NCI-H1092 treated with DMSO at 0.1 percent for 48 hours (cell line): Measurements from ENCODE around the gene CUX1.

ENCODE experiments used
- DNase-seq: peaks from one replicate; lab custom pipeline; 2025; lab: John Stamatoyannopoulos, UW

CUX1 gene

DNA sequence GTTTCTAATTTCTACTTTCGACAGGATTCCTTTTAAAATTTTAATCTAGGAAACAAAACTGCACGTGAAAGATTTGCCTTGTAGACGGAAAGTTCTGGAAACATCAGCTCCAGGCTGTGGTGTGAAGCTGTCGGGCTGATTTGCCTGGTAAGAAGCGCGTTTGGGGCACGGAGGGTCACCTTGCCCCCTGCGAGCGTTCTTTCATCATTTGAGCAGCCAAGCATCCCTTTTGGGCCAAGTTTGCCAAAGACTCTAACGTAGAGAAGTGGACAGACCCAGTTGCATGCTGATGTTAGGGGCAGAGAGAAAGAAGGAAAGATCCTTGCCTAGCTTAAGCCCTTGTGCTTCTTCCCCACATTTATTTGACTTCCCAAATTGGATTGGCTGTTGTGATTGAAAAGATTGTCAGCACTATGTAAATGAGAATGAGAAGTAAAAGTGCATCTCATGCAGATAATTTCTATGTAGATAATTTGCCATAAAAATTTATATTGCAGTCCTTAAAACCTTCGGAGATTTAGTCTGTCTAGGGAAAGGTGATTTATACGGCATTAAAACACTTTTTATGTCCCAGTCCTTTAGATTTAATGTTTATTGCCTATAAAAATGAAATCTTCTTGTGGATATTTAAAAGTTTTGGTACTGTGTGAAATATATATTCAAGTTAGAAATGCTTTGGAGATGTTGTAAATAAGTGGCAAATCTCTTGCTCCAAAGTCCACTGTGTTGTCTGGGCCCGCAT, 76.1 kb downstream of the CUX1 start:
- DNase-seq = no peak

DNA sequence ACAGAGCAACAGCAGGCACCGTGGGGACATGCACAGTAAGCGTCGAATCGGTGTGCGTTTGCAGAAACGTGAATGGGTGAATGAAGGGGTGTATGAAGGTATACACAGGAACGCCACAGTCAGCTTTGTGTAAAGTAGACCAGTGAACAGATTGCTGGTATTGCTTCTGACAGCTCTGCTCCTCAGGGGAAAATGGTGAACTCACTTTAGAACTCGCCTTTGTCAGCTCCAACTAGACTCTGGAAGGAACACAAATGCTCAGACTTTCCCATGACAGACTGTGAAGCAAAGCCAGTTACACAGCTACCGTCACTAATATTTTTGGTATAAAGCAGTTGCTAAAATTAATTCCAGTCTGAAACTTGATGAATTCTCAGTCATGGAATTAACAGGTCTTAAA, 78.9 kb downstream of the CUX1 start:
- no peak for DNase-seq

DNA sequence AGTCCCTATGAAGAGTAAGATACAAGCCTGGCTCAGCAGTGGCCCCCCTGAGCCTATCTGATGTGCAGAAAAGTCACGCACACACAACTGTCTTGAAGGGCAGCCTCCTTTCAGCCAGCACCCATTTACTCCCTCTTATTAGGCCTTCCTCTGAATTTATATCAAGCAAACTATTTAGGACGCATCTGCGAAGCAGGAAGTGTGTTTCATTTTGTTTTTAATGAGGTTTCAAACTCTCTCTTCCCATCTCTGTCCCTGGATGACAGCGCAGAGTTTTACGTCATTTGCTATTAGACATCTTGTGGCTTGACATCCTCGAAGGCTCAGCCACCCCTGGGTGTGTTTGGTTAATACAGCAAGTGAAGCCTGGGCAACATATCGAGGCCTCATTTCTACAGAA, 79.5 kb downstream of the CUX1 start:
- DNase-seq = no peak

DNA sequence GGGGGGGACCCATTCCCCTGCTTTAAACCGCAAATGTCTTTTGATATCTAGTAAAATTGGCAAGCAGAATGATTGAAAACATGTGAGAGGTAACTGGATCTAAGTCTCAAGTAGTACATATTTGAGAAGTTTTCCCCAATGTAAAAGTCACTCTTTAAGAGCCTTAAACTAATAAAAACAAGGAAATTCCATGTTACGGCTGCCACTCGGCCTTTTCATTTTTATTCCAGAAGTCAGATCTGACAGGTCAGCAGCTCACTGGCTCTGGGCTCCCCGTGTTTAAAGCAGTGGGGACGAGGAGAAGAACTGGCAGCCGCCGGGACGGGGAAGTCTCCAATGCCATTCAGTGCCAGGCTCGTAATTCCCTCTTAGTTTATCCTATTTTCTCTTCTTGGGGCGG, 80.7 kb downstream of the CUX1 start:
- DNase-seq = no peak

DNA sequence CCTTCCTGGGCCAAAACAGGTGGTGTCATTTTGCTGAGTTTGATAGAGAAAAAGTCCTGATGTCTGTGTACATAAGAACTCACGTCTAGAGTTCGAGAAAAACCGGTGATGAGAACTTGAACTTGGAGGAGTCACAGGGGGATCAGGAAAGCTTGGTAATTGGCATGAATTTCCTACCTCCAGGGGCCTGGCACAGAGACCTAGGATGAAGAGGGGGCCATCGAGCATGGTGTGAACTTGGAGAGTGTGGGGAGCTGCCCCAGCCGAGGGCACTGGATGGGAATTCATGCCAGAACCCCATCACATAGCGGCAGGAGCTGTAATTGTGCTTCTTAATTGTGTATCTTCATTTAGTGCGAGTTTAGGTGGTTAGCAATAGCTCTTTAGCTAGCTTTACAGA, 82.2 kb downstream of the CUX1 start:
- no peak for DNase-seq

DNA sequence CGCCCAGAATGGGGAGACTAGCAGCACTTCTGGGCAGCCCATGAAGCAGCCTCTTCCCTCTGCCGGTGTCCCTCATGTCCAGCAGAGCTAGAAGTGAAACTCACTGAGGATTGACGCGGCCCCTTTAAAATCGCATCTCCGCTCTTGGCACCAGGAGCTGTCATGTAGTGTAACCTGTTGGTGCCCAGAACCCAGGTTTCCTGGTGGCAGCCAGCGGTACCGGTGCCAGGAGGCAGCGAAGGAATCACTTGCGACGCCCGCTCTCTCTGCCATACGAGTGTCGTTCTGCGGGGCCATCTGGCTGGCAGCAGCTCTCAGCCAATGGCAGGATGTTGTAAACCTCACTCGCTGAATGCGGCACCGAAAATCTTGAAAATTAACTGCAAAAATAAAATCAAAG, 82.7 kb downstream of the CUX1 start:
- DNase-seq = no peak

DNA sequence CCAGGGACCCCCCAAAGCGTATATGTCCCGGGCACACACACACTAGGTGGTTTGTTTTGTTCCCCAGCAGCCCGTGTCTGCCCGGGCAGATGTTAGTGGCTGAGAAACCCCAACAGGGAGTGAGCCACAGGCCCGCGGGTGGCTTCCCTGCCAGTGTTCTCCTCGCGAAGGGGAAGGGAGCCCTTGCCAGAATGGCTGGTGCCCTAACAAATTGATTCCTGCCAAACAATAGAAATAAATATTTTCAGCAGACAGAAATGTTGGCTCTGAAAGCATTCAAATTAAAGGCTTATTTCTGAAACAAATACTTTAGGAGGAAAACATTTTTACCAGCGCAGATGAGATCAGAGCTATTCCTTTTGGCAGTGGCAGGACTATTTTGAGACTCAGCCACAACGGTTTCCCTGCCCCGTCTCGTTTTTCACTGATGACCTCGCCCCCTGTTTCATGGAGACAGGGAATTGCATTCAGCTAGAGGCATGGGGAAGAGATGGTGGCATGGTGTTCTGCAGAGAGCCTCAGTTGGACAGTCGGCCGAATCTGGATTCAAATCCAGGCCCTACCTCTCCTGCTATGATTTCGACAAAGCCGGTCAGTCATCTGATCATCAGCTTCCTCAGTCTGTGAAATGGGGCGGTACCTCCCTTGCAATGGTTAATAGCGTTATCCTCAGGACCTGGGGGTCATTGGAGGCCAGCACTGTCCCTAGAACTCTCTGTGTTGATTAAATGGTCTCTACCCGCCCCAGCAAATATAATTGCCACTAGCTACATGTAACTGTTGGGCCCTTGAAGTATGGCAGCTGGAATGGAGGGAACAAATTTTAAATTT, 84.5 kb downstream of the CUX1 start:
- DNase-seq = no peak

DNA sequence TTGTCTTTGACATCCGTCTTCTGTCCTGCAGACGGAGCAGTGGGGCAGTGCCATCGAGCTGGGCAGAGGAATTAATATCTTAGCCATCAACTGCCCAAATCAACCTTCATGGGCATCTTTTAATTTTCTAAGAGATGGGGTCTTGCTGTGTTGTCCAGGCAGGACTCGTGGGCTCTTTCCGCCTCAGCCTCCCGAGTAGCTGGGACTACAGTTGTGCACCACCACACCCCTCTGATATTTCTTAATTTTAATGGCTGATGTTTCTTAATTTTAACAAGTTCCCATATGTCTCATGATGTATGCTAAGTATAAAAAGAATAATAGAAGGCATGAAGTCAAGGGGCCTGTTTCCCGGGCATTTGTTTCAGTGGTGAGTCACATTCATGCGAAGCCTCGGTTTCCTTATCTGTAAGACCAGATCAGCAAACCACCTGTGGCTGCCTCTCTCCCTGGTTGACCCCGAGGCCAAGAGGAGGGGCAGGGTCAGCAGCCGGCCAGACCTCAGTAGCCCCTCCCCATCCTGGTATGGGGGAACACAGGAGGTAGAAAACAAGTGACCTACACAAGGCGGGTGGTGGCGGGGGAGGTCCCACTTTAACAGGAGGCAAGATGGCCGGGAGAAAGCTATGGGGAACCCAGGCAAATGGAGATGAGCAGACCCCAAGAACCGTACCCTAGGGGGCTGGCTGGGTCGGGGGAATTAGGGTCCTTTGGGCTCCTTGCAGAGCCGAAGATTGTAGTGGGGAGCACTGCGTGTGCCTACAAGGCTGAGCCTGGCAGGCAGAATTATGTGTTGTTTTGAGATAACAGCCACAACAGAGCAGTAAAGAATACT, 85.5 kb downstream of the CUX1 start:
- DNase-seq = no peak

DNA sequence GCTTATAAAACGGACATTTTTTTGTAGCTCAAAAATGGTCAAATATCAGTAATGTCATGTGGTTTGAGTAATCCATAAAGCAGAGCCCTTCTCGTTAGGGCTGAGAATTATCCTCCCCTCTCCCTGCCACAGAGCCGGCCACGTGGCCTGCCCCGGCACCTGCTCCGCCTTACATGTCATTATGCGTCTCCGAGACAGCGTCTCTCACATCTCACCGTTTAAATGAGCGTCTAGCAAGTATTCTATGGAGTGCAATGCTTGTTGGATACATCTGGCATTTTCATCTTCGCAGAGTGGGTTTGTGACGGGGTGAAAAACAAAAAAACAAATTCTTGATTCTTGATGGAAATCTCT, 86.1 kb downstream of the CUX1 start:
- no peak for DNase-seq

DNA sequence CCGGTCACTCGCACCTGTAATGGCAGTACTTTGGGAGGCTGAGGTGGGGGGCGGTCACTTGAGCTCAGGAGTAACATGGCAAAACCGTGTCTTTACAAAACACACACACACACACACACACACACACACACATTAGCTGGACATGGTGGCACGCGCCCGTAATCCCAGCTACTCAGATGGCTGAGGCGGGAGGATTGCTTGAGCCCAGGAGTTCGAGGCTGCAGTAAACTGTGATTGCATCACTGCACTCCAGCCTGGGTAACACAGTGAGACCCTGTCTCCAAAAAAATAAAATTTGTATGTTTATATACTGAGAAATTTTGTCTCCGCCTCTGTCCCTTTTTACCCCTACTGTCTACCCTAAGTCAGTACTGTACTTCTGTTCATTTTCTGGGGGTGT, 86.6 kb downstream of the CUX1 start:
- DNase-seq = no peak

DNA sequence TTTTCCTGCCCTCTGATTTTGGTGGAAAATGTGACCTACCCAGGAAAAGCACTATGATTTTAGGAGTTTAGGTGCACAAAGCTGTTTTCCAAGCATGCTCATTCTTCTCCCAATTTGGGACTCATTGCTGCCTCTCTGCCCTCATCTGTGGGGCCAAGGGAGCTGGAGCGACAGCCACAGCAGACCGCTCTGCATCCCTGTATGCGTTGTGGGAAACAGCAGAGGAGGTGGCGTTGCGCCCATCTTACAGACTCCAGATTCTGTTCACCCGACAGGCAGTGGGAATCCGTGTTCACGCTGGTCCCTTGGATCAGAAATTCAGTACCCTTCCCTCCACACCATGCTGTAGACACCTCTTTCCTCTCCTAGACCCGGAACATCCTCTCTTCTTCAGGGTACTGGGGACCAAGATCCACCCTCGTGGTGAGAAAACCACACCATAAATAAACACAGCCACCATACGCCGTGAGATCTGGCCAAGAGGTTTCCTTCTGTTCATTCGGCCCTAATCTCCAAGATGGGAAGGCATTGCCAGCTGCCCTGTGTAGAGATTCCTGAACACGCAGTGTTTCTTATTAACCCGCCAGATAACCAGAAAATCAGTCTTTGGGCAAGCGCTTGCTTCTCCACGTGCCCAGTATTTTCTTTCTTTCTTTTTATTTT, 87.9 kb downstream of the CUX1 start:
- DNase-seq = no peak

DNA sequence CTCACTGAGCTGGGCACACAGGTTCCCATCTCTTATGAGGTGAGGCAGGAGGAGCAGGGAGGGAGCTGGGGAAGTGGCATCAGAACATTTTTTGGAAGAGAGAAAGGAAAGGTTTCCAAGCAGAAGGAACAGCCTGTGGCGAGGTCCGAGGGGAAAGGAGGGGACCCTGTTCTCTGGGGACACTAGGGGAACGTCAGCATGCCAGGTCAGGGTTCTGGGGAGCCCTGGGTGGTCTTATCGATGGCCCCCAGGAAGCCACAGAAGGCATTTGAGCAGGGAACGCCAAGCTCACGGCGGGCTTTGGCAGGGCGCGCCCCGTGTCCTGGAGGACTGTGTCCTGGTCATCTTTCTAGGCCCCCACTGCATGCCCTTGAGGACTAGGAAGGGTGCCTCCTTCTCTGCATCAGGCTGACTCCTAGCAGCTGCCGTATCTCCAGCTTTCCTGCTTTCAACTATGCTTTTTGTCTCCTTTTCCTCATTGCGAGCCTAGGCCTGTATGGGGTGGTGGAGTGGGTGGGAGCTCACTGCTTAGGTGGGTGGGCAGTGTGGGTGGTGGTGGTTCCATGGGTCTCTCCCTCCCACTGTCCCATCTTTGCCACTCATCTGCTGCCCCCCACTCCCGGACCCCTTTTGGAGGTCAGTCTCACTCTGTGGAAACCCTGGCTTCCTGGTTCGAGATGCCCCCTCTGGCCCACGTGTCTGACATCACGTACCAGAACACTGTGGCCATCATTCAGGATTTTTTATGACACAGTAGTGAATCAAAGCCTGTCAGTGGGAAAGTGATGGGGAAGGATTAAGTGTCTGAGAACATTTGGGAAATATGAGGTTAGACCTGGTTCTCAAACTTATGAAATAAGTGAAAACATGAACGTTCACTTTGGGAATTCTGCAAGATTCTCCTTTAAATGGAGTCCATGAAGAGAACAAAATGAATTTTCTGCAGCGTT, 89.1 kb downstream of the CUX1 start:
- no peak for DNase-seq

DNA sequence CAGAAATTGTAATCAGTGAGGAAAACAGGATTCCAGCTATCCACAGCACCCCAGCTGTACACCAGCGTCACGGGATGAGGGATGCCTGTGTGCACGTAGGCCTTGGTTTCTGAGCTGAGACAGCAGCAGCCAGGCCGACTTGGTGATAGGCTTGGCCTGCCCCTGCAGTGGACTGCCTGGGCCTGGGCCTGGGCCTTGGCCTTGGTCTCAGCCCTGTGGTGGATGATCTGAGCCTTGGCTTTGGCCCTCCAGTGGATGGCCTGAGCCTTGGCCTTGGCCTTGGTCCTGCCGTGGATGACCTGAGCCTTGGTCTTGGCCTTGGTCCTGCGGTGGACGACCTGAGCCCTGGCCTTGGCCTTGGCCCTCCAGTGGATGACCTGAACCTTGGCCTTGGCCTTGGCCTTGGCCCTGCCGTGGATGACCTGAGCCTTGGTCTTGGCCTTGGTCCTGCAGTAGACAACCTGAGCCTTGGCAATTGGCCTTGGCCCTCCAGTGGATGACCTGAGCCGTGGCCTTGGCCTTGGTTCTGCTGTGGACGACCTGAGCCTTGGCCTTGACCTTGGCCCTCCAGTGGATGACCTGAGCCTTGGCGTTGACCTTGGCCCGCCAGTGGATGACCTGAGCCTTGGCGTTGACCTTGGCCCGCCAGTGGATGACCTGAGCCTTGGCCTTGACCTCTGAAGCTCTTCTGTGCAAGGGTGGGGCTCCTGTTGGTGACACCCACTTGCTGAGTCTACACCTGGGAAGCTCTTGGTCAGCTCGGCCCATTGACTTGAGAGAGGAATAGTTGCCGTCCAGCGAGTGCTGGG, 93.8 kb downstream of the CUX1 start:
- DNase-seq = no peak

DNA sequence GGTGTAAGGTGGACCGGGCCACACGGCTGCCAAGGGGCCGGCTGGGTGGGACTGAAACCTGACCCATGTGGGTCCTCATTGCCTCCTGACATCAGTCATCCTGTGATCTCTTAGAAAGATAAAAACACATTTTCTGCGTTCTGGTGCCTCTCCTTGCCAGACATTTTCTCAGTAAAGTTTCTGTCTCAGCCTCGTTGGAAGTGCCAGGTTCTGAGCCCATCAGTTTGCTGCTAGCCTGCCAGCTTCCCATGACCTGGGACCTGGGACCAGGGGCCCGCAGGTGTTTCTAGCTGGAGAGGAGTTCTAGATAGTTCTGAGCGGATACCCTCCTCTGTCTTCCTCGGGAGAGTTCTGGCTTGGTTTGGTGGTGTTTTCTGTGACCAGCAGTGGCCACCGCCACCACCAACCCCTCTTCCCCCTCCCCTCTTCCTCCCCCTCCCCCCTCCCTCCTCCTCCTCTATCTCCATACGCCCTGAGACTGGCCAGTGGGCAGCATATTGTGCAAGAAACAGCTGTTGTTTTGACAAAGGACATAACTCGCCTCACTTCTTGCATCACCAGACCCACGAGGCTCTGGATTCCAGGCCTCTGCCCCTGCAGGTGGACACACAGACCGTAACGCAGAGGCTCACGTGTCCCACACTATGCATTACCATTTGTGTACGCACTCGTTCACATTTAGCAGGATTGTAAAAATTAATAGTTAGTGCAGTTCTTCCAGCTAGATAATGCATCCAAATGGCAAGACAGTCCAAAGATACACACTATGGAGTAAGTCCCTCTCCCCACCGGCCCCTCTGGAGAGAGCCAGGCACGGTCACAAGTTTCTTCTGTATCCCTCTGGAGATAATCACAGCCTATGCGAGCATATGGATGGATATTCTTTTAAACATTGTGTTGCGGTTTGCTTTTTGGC, 94.6 kb downstream of the CUX1 start:
- no peak for DNase-seq

DNA sequence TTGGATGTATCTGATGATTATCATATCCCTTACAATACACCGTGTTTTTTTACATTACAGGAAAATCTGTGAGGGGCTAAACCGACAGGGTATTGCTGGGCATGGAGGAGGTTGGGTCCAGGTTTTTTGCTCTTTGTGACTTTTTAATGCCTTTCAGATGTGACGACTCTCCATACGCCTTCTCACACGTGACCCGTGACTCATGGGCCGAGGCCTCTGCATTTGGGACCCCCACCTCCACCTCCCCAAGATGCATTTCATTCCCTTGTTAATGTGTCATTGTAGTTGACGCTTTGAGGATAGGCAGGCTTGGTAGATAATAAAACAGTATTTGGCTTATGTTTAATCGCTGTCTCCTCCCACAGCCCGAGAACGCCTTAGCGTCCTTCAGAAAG, 95.3 kb downstream of the CUX1 start:
- no peak for DNase-seq

DNA sequence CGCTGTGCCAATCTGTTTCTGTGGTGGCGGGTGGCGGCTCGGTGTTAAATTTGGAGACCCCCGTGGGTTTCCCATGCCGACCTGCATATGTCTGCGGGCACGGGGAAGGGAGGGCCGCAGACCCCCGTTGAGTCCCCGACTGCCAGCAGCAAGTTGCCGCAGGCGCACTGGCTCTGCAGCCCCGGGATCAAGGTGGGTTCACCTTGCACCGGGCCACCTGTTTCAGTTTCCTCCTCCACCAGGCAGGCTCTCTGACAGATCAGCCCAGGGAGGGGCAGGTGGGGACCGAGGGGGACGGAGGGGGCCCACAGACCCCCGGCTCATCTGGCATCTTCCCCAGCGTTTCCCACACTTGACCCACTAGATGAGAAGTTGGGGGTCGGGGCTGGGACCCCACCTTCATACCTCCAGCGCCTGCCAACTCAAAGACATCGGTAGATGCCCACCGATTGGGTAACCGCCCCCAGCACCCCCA, 95.9 kb downstream of the CUX1 start:
- no peak for DNase-seq

DNA sequence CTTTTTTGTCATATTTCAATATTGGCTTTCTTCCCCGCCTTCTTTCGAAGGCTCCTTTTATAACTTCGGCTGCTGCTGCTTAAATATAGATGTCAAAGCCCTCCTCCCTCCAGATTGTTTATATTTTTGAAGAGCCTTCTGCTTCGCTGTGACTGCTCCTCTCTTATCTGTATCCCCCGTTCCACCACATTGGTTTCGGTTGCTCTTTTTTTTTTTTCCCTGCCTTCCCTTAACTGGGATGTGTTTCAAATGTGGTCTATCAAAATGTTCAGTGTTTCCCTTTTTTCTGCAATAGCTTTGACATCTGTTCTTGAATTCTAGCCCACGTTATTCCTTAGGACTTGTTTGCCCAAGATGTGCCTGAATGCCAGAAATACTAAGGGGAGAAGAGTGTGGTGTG, 96.4 kb downstream of the CUX1 start:
- no peak for DNase-seq

DNA sequence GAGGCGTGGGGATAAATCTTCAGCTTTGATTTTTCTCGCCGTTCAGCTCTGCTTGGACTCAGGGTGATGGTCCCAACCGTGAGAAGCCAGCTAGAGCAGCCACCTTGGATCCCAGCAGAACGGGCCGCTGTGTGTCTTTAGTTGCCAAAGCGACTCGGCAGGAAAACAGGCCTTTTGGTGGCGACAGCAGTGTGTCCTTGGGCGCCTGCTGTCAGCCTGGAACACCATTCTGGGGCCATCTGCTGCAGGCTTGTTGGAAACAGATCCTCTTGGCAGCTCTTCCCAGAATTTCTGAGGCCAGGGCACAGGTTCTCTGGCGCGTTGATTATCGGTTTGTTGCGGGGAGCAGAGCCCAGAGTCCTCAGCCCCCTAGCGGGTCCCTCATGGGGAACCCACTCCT, 97.6 kb downstream of the CUX1 start:
- no peak for DNase-seq
